Measurements from ENCODE around the gene PDE5A. TPM values are rescaled to one million over a fixed set of nuclear protein-coding genes. Genes with fewer than 3 reads are reported as not detected.

The PDE5A gene
- total RNA-seq, 2 experiments from 2014 or later: not detected

- no peaks in the 10 kb centered on the region for H3K9me3 Mint-ChIP-seq
- no peaks in the 10 kb centered on the region for H3K27me3 Mint-ChIP-seq
- peaks cover 9% of the 10 kb centered on the region for H3K36me3 Mint-ChIP-seq
- no peak overlapping the region for H3K27ac Mint-ChIP-seq
- H3K4me3 Mint-ChIP-seq: no peak overlapping the region
- peaks cover 2% of the 10 kb centered on the region for H3K4me1 Mint-ChIP-seq
- DNase-seq: no peak
Measured at GRCh38 chr4:119525771-119526712, 102.6 kb downstream of the PDE5A start.

GRCh38 chr4:119525005-119525749, 103.4 kb downstream of the PDE5A start:
- no peak for DNase-seq
- Mint-ChIP-seq H3K4me3 (no peak overlapping the region), H3K4me1 (peaks cover 2% of the 10 kb centered on the region), H3K36me3 (peaks cover 8% of the 10 kb centered on the region), H3K27ac (no peak overlapping the region), H3K27me3 (no peaks in the 10 kb centered on the region), H3K9me3 (no peaks in the 10 kb centered on the region)

GRCh38 chr4:119523399-119523798, 105.2 kb downstream of the PDE5A start:
- Mint-ChIP-seq H3K9me3 (no peaks in the 10 kb centered on the region), H3K36me3 (peaks cover 7% of the 10 kb centered on the region), H3K27ac (no peak overlapping the region), H3K4me3 (no peak overlapping the region), H3K27me3 (no peaks in the 10 kb centered on the region), H3K4me1 (peaks cover 2% of the 10 kb centered on the region)
- DNase-seq: no peak

GRCh38 chr4:119521268-119521667, 107.3 kb downstream of the PDE5A start:
- H3K27ac Mint-ChIP-seq: no peak overlapping the region
- peaks cover 7% of the 10 kb centered on the region for H3K36me3 Mint-ChIP-seq
- no peak overlapping the region for H3K4me3 Mint-ChIP-seq
- no peaks in the 10 kb centered on the region for H3K9me3 Mint-ChIP-seq
- DNase-seq: no peak
- H3K4me1 Mint-ChIP-seq: peaks cover 2% of the 10 kb centered on the region
- H3K27me3 Mint-ChIP-seq: no peaks in the 10 kb centered on the region

GRCh38 chr4:119518915-119519410, 109.6 kb downstream of the PDE5A start:
- H3K4me1 Mint-ChIP-seq: peaks cover 2% of the 10 kb centered on the region
- no peak for DNase-seq
- no peak overlapping the region for H3K4me3 Mint-ChIP-seq
- peaks cover 7% of the 10 kb centered on the region for H3K36me3 Mint-ChIP-seq
- H3K27me3 Mint-ChIP-seq: no peaks in the 10 kb centered on the region
- H3K27ac Mint-ChIP-seq: no peak overlapping the region
- H3K9me3 Mint-ChIP-seq: no peaks in the 10 kb centered on the region

- H3K27ac Mint-ChIP-seq: no peak overlapping the region
- H3K27me3 Mint-ChIP-seq: no peaks in the 10 kb centered on the region
- no peak for DNase-seq
- H3K4me3 Mint-ChIP-seq: no peak overlapping the region
- peaks cover 8% of the 10 kb centered on the region for H3K36me3 Mint-ChIP-seq
- no peaks in the 10 kb centered on the region for H3K9me3 Mint-ChIP-seq
- H3K4me1 Mint-ChIP-seq: peaks cover 2% of the 10 kb centered on the region
Measured at GRCh38 chr4:119518230-119518892, 110.2 kb downstream of the PDE5A start.

- DNase-seq: no peak
- Mint-ChIP-seq H3K4me1 (no peaks in the 10 kb centered on the region), H3K4me3 (no peak overlapping the region), H3K36me3 (peaks cover 8% of the 10 kb centered on the region), H3K9me3 (no peaks in the 10 kb centered on the region), H3K27ac (no peak overlapping the region), H3K27me3 (no peaks in the 10 kb centered on the region)
Measured at GRCh38 chr4:119517361-119518229, 111.0 kb downstream of the PDE5A start.

- no peak for DNase-seq
- no peaks in the 10 kb centered on the region for H3K9me3 Mint-ChIP-seq
- no peaks in the 10 kb centered on the region for H3K4me1 Mint-ChIP-seq
- no peak overlapping the region for H3K4me3 Mint-ChIP-seq
- H3K36me3 Mint-ChIP-seq: peaks cover 7% of the 10 kb centered on the region
- H3K27me3 Mint-ChIP-seq: no peaks in the 10 kb centered on the region
- H3K27ac Mint-ChIP-seq: no peak overlapping the region
Measured at GRCh38 chr4:119512398-119512797, 116.2 kb downstream of the PDE5A start.

GRCh38 chr4:119510395-119511149, 118.0 kb downstream of the PDE5A start:
- no peak overlapping the region for H3K4me3 Mint-ChIP-seq
- no peaks in the 10 kb centered on the region for H3K4me1 Mint-ChIP-seq
- H3K27ac Mint-ChIP-seq: no peak overlapping the region
- H3K36me3 Mint-ChIP-seq: peaks cover 7% of the 10 kb centered on the region
- DNase-seq: no peak
- no peaks in the 10 kb centered on the region for H3K27me3 Mint-ChIP-seq
- no peaks in the 10 kb centered on the region for H3K9me3 Mint-ChIP-seq

GRCh38 chr4:119508281-119508680, 120.3 kb downstream of the PDE5A start:
- no peak for DNase-seq
- Mint-ChIP-seq H3K4me1 (no peaks in the 10 kb centered on the region), H3K27ac (no peak overlapping the region), H3K9me3 (no peaks in the 10 kb centered on the region), H3K4me3 (no peak overlapping the region), H3K27me3 (no peaks in the 10 kb centered on the region), H3K36me3 (peaks cover 7% of the 10 kb centered on the region)

GRCh38 chr4:119506806-119507205, 121.8 kb downstream of the PDE5A start:
- H3K36me3 Mint-ChIP-seq: peaks cover 3% of the 10 kb centered on the region
- no peaks in the 10 kb centered on the region for H3K27me3 Mint-ChIP-seq
- H3K4me1 Mint-ChIP-seq: no peaks in the 10 kb centered on the region
- H3K9me3 Mint-ChIP-seq: no peaks in the 10 kb centered on the region
- DNase-seq: no peak
- no peak overlapping the region for H3K4me3 Mint-ChIP-seq
- no peak overlapping the region for H3K27ac Mint-ChIP-seq

GRCh38 chr4:119504616-119505015, 124.0 kb downstream of the PDE5A start:
- Mint-ChIP-seq H3K27ac (no peak overlapping the region), H3K27me3 (no peaks in the 10 kb centered on the region), H3K36me3 (peaks cover 8% of the 10 kb centered on the region), H3K4me3 (no peak overlapping the region), H3K4me1 (no peaks in the 10 kb centered on the region), H3K9me3 (no peaks in the 10 kb centered on the region)
- DNase-seq: no peak

- Mint-ChIP-seq H3K9me3 (no peaks in the 10 kb centered on the region), H3K4me3 (no peak overlapping the region), H3K36me3 (peaks cover 8% of the 10 kb centered on the region), H3K4me1 (no peaks in the 10 kb centered on the region), H3K27ac (no peak overlapping the region), H3K27me3 (no peaks in the 10 kb centered on the region)
- no peak for DNase-seq
Measured at GRCh38 chr4:119501740-119502139, 126.9 kb downstream of the PDE5A start.

- DNase-seq: no peak
- Mint-ChIP-seq H3K27me3 (no peaks in the 10 kb centered on the region), H3K4me3 (no peak overlapping the region), H3K27ac (no peak overlapping the region), H3K4me1 (no peaks in the 10 kb centered on the region), H3K9me3 (no peaks in the 10 kb centered on the region), H3K36me3 (peaks cover 10% of the 10 kb centered on the region)
Measured at GRCh38 chr4:119498527-119498926, 130.1 kb downstream of the PDE5A start.
